IMR-90 (cell line): ENCODE data around the gene MRPL34. TPM values are rescaled to one million over a fixed set of nuclear protein-coding genes. Genes with fewer than 3 reads are reported as not detected.

Experiments
- ATAC-seq: fragments of 200-7000 bp; cut with Tn5 transposase; 2 replicates; pipeline ENCODE4 v1.9.1; 2020; ENCODE audit warnings: low read depth, mild to moderate bottlenecking, moderate library complexity
- BruUV-seq: library from RNA; stranded (reverse); fragments of 400-500 nt; replicated peaks from 2 replicates; lab custom pipeline; 2021; lab: Mats Ljungman, UMichigan
- CTCF ChIA-PET: fragments of 300-600 bp; formaldehyde crosslinking; extraction: SDS; loops from one replicate; lab custom pipeline; 2021; ENCODE audit warnings: antibody characterized with exemption; lab: Yijun Ruan, JAX
- POLR2A ChIA-PET: fragments of 300-600 bp; sonication (Branson Sonifier 250); formaldehyde crosslinking; loops from one replicate; lab custom pipeline; 2022; ENCODE audit warnings: antibody characterized with exemption; ENCODE audit not compliant: unreplicated experiment; lab: Charles Lee
- DNase-seq: peaks from one replicate; pipeline ENCODE4 v3.0.0; 2013
- H2AFZ ChIP-seq: replicated peaks from 2 replicates; pipeline ENCODE3; 2013; ENCODE audit warnings: low read length, mild to moderate bottlenecking; ENCODE audit not compliant: poor library complexity
- H2AK5ac ChIP-seq: 2 replicates; pipeline ENCODE4 v1.6.1; 2013; ENCODE audit warnings: low read depth, low read length, inconsistent platforms
- H2AK9ac ChIP-seq: replicated peaks from 2 replicates; pipeline ENCODE3; 2013; ENCODE audit warnings: mild to moderate bottlenecking, low read depth, low read length, moderate library complexity; ENCODE audit not compliant: poor library complexity
- H2BK120ac ChIP-seq: 2 replicates; pipeline ENCODE4 v1.6.1; 2013; ENCODE audit warnings: low read depth, low read length, inconsistent platforms
- H2BK15ac ChIP-seq: 3 replicates; pipeline ENCODE4 v1.6.1; 2013; ENCODE audit warnings: low read depth, low read length, inconsistent platforms
- H2BK20ac ChIP-seq: 2 replicates; pipeline ENCODE4 v1.6.1; 2013; ENCODE audit warnings: low read depth, mild to moderate bottlenecking, inconsistent platforms, low read length, moderate library complexity
- H2BK5ac ChIP-seq: 2 replicates; pipeline ENCODE4 v1.6.1; 2013; ENCODE audit warnings: mild to moderate bottlenecking, low read depth, low read length, inconsistent platforms; ENCODE audit not compliant: poor library complexity, severe bottlenecking
- H3K14ac ChIP-seq: replicated peaks from 2 replicates; pipeline ENCODE4 v1.6.1; 2013; ENCODE audit warnings: low read depth, low read length, inconsistent platforms
- H3K18ac ChIP-seq: 2 replicates; pipeline ENCODE4 v1.6.1; 2013; ENCODE audit warnings: low read depth, low read length, control low read depth
- H3K23ac ChIP-seq: 2 replicates; pipeline ENCODE4 v1.6.1; 2013; ENCODE audit warnings: low read depth, low read length, inconsistent platforms
- H3K27ac ChIP-seq: 2 replicates; pipeline ENCODE4 v1.5.1; 2013; ENCODE audit warnings: mild to moderate bottlenecking, control low read depth, low read length; ENCODE audit not compliant: insufficient read depth
- H3K27me3 ChIP-seq: 2 replicates; pipeline ENCODE4 v1.6.1; 2013; ENCODE audit warnings: low read length; ENCODE audit not compliant: control insufficient read depth, insufficient read depth
- H3K36me3 ChIP-seq: 2 replicates; pipeline ENCODE4 v1.6.1; 2013; ENCODE audit warnings: low read length, mixed read lengths; ENCODE audit not compliant: control insufficient read depth, insufficient read depth
- H3K4ac ChIP-seq: 2 replicates; pipeline ENCODE4 v1.6.1; 2013; ENCODE audit warnings: low read depth, low read length, inconsistent platforms
- H3K4me1 ChIP-seq: 2 replicates; pipeline ENCODE4 v1.6.1; 2013; ENCODE audit warnings: low read length, mixed read lengths; ENCODE audit not compliant: control insufficient read depth, insufficient read depth
- H3K4me2 ChIP-seq: 2 replicates; pipeline ENCODE4 v1.6.1; 2013; ENCODE audit warnings: low read depth, mild to moderate bottlenecking, control low read depth, low read length, moderate library complexity
- H3K4me3 ChIP-seq: 2 replicates; pipeline ENCODE4 v1.5.1; 2013; ENCODE audit warnings: low read depth, mild to moderate bottlenecking, control low read depth, low read length, moderate library complexity; ENCODE audit not compliant: insufficient read depth
- H3K56ac ChIP-seq: 2 replicates; pipeline ENCODE4 v1.6.1; 2013; ENCODE audit warnings: low read length, inconsistent platforms; ENCODE audit not compliant: insufficient read depth; ENCODE audit errors: extremely low read depth
- H3K79me1 ChIP-seq, 2 experiments: 2 replicates each; pipeline ENCODE4 v1.6.1; 2013; ENCODE audit warnings: low read length in 2 of 2, inconsistent platforms in 1 of 2, low read depth in 1 of 2
- H3K9ac ChIP-seq: 2 replicates; pipeline ENCODE4 v1.6.1; 2013; ENCODE audit warnings: low read depth, low read length, control low read depth
- H3K9me1 ChIP-seq: 2 replicates; pipeline ENCODE4 v1.6.1; 2013; ENCODE audit warnings: low read length, inconsistent platforms; ENCODE audit not compliant: insufficient read depth
- H3K9me3 ChIP-seq: 2 replicates; pipeline ENCODE4 v1.6.1; 2013; ENCODE audit warnings: low read length; ENCODE audit not compliant: control insufficient read depth, insufficient read depth
- H4K20me1 ChIP-seq: 2 replicates; pipeline ENCODE4 v1.6.1; 2013; ENCODE audit warnings: low read length, inconsistent platforms; ENCODE audit not compliant: insufficient read depth
- H4K5ac ChIP-seq: 2 replicates; pipeline ENCODE4 v1.6.1; 2013; ENCODE audit warnings: mild to moderate bottlenecking, low read depth, low read length, control low read depth
- H4K8ac ChIP-seq, 2 experiments: 2 replicates each; pipeline ENCODE4 v1.6.1; 2013; ENCODE audit warnings: low read depth in 2 of 2, low read length in 2 of 2, control low read depth in 1 of 2, inconsistent platforms in 1 of 2
- H4K91ac ChIP-seq: 2 replicates; pipeline ENCODE4 v1.6.1; 2013; ENCODE audit warnings: low read depth, low read length, inconsistent platforms; ENCODE audit not compliant: insufficient read depth
- BHLHE40 ChIP-seq: fragments of 150-350 bp; IDR thresholded peaks from 2 replicates; pipeline ENCODE4 v1.6.1; 2016; ENCODE audit warnings: mild to moderate bottlenecking, low read depth, low read length
- MAFK ChIP-seq: IDR thresholded peaks from 2 replicates; pipeline ENCODE4 v1.6.1; 2012; ENCODE audit warnings: low read depth, low read length, improper control_type of control experiment
- NFE2L2 ChIP-seq: fragments of 150-350 bp; IDR thresholded peaks from 2 replicates; pipeline ENCODE4 v1.6.1; 2016; ENCODE audit warnings: low read depth, mild to moderate bottlenecking, low read length
- USF2 ChIP-seq: fragments of 150-350 bp; IDR thresholded peaks from 2 replicates; pipeline ENCODE4 v1.6.1; 2017; ENCODE audit warnings: mild to moderate bottlenecking, antibody characterized with exemption, low read length, low read depth
- WGBS, 2 experiments: methylation state at CpG; one replicate each; pipeline versions ENCODE4 v1.1.5 to v1.1.7; 2013; ENCODE audit warnings: missing lambda C conversion rate in 2 of 2; ENCODE audit not compliant: insufficient read length in 1 of 2; ENCODE audit errors: extremely low coverage in 2 of 2; 5-methylcytosine and 5-hydroxymethylcytosine counted together
- dilution Hi-C: fragments of 300-500 bp; cut with HindIII; formaldehyde crosslinking; loops from one replicate; pipeline ENCODE4 v1.14.3; 2018; ENCODE audit warnings: low sequenced_read_pairs; ENCODE audit not compliant: unreplicated experiment
- in situ Hi-C: fragments of 300-500 bp; cut with MboI; formaldehyde crosslinking; loops from 3 replicates; pipeline ENCODE4 v1.14.3; 2019; ENCODE audit warnings: low sequenced_read_pairs, inconsistent platforms, mixed read lengths
- intact Hi-C: fragments of 100-400 bp; cut with micrococcal nuclease; formaldehyde crosslinking; loops from 2 replicates; pipeline ENCODE4 v1.10.0; 2022
- polyA plus RNA-seq, 3 experiments: library from polyadenylated mRNA; depleted of rRNA; stranded (reverse); fragments of >200 nt; gene quantifications; 2 replicates each; pipeline ENCODE4 v1.2.3, GENCODE V29; 2012; ENCODE audit warnings: low replicate concordance in 1 of 3
- total RNA-seq: library from RNA; depleted of rRNA; stranded (reverse); fragments of >200 nt; gene quantifications from 2 replicates; pipeline ENCODE4 v1.2.3, GENCODE V29; 2012

MRPL34 gene
- total and polyA plus RNA-seq, 2 of the 4 experiments (the other 2 are of a cell fraction) = 7.3 to 37.0 TPM

DNA sequence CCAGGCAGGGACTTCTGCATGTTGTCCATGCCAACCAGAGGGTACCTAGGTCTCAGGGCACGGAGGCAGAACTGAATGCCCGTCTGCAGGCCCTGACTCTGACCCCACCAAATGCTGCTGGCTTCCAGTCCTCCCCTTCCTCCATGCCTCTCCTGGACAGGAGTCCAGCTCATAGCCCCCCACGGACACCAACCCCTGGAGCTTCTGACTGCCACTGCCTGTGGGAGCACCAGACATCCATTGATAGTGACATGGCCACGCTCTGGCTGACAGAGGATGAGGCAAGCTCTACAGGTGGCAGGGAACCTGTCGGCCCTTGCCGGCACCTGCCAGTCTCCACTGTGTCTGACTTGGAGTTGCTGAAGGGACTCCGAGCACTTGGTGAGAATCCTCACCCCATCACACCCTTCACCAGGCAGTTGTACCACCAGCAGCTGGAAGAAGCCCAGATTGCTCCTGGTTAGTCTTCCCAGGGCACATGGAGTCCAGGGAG lies 22.1 kb upstream of the MRPL34 start:
- TF ChIP-seq USF2 (no peak), MAFK (no peak), BHLHE40 (no peak), NFE2L2 (no peak)
- BruUV-seq = no TSS peak
- Histone ChIP-seq H3K4ac (no peak overlapping the region), H3K14ac (no peak overlapping the region), H4K8ac (no peak overlapping the region), H3K27me3 (no peaks in the 10 kb centered on the region), H3K56ac (no peak overlapping the region), H3K9ac (no peak overlapping the region), H2BK20ac (no peak overlapping the region), H3K18ac (no peak overlapping the region), H2AK5ac (no peak overlapping the region), H3K4me3 (no peak overlapping the region), H3K9me1 (no peaks in the 10 kb centered on the region), H3K27ac (no peak overlapping the region), H2BK15ac (no peak overlapping the region), H2AFZ (no peak overlapping the region), H4K5ac (no peak overlapping the region), H2BK120ac (no peak overlapping the region), H4K91ac (no peak overlapping the region), H3K79me1 (no peaks in the 10 kb centered on the region), H3K9me3 (no peaks in the 10 kb centered on the region), H3K36me3 (peaks cover 5% of the 10 kb centered on the region), H3K4me2 (no peak overlapping the region), H3K23ac (no peak overlapping the region), H2BK5ac (no peak overlapping the region), H3K4me1 (no peaks in the 10 kb centered on the region), H2AK9ac (no peak overlapping the region), H4K20me1 (no peaks in the 10 kb centered on the region)
- dilution Hi-C loops (no loop called here), in situ Hi-C loops (loop anchor here (10.0 kb wide), 1 partner anchor 79 kb away; no protein-coding TSS in a partner anchor), intact Hi-C loops (loop anchor here (2.0 to 10.0 kb wide), 2 partner anchors 387 to 509 kb away; no protein-coding TSS in a partner anchor)
- no peak for DNase-seq
- no peak for ATAC-seq
- ChIA-PET CTCF (interaction anchor here (0.9 kb wide), 1 partner anchor 22 kb away, joined by 3 read pairs; no protein-coding TSS in a partner anchor), POLR2A (no interaction called here)
- 20% methylated on average over 1 of the region's 7 CpGs; no CpG with 5 or more reads in 1 of the 2 experiments for WGBS, 2 experiments
